Adrenal gland (tissue), 12 donors: ENCODE results near the gene SHROOM2. TPM values are rescaled to one million over a fixed set of nuclear protein-coding genes. Genes with fewer than 3 reads are reported as not detected.
A peak's percentile ranks its signal among the peaks of the same experiment; 100 is the strongest.

Source experiments
- DNase-seq, 7 donors: peaks; one replicate each; pipeline ENCODE4 v3.0.0-alpha.2; 2019 to 2020
- H3K27ac ChIP-seq, 5 donors: fragments of 200-600 bp; sonication (generic) in 4 of 5; 1 replicate in 3 of 5; 2 replicates in 2 of 5; pipeline versions ENCODE4 v1.5.1 to v1.8.0; 2016 to 2020; ENCODE audit warnings: mild to moderate bottlenecking in 1 of 5
- H3K27me3 ChIP-seq: fragments of 200-600 bp; 2 replicates; pipeline ENCODE4 v1.8.0; 2021
- H3K36me3 ChIP-seq, 2 donors: fragments of 200-600 bp; replicated peaks in 1 of 2; 1 replicate in 1 of 2; 2 replicates in 1 of 2; pipeline versions ENCODE4 v1.5.1 to v1.8.0; 2018 to 2022
- H3K4me1 ChIP-seq, 2 donors: fragments of 200-600 bp; replicated peaks in 1 of 2; 1 replicate in 1 of 2; 2 replicates in 1 of 2; pipeline versions ENCODE4 v1.5.1 to v1.8.0; 2018 to 2021
- H3K4me3 ChIP-seq, 4 donors: fragments of 200-600 bp; sonication (generic) in 3 of 4; one replicate each; pipeline ENCODE4 v1.5.1; 2016 to 2018
- H3K9me3 ChIP-seq, 3 donors: fragments of 200-600 bp; sonication (generic) in 1 of 3; replicated peaks in 1 of 3; 1 replicate in 2 of 3; 2 replicates in 1 of 3; pipeline versions ENCODE4 v1.5.1 to v1.8.0; 2016 to 2021
- CTCF ChIP-seq, 6 experiments: fragments of 450-650 bp in 4 of 6; fragments of 200-600 bp in 2 of 6; sonication (generic) in 1 of 6; IDR thresholded peaks; 1 replicate in 5 of 6; 2 replicates in 1 of 6; pipeline versions ENCODE4 v1.5.1 to v1.8.0; 2016 to 2021; ENCODE audit warnings: antibody characterized with exemption in 6 of 6, mild to moderate bottlenecking in 2 of 6, moderate library complexity in 1 of 6
- POLR2A ChIP-seq, 2 donors: fragments of 450-650 bp; IDR thresholded peaks; one replicate each; pipeline ENCODE4 v1.6.1; 2017; ENCODE audit warnings: antibody characterized with exemption in 2 of 2, mild to moderate bottlenecking in 2 of 2, moderate library complexity in 1 of 2
- WGBS, 4 donors: extraction: QIAGEN DNeasy Blood & Tissue Kit in 2 of 4; methylation state at CpG; one replicate each; pipeline versions ENCODE4 v1.1.5 to v1.1.7; 2013 to 2017; 5-methylcytosine and 5-hydroxymethylcytosine counted together
- intact Hi-C, 2 donors: fragments of 100-400 bp; cut with DNase I; formaldehyde crosslinking; loops; one replicate each; pipeline versions ENCODE4 v1.14.1 to v1.15.0; 2022 to 2023
- polyA plus RNA-seq, 3 donors: library from polyadenylated mRNA; stranded (reverse); fragments of 200-250 nt in 2 of 3; fragments of 350-450 nt in 1 of 3; fragmentation: Illumina TruSeq in 1 of 3; extraction: RNeasy Lipid Tissue Mini Kit (QIAGEN cat#74804) in 1 of 3; gene quantifications; one replicate each; pipeline ENCODE4 v1.2.3, GENCODE V29; 2013 to 2014
- total RNA-seq, 9 donors: library from RNA; depleted of rRNA in 4 of 9; stranded (reverse); fragments of >200 nt in 4 of 9; fragments of 120-200 nt in 1 of 9; fragmentation: NEBNext Ultra II Directional in 1 of 9; extraction: Animal tissue kit (Norgen Biotek cat#: 25700) in 1 of 9; gene quantifications; one replicate each; pipeline versions ENCODE4 v1.1.0 to v1.2.4, GENCODE V29; 2013 to 2023
- donor health status: healthy with polysubstance abuse.
- donor health status: Bipolar disorder and iron deficiency.
- donor health status: DM: yes; HTN: yes; CAD: no.
- donor health status: DM: no; HTN: no; CAD: no.
- donor health status: DM: no; HTN: no; CAD: no.
- donor health status: DM: yes; HTN: yes; CAD: no.

SHROOM2 gene
- total and polyA plus RNA-seq, 12 donors = 1.7 to 7.2 (median 4.0) TPM

- no peak overlapping the region for H3K27ac ChIP-seq
- TF ChIP-seq CTCF (IDR thresholded peaks at IDR 0.05) (no peak), POLR2A (IDR thresholded peaks at IDR 0.05) (no peak)
- no peaks in the 10 kb centered on the region for H3K4me1 ChIP-seq
- no peaks in the 10 kb centered on the region for H3K9me3 ChIP-seq
- DNase-seq = peak in 1 of 7 donors; percentile 13
- 60 to 80% (median 66%) methylated on average over 5 to 24 of the region's 24 CpGs for WGBS, 4 donors
- no peak overlapping the region for H3K4me3 ChIP-seq
- intact Hi-C loops = no loop called here
- no peaks in the 10 kb centered on the region for H3K36me3 ChIP-seq
- H3K27me3 ChIP-seq = no peaks in the 10 kb centered on the region
Measured at GRCh38 chrX:9890681-9891091, 104.5 kb downstream of the SHROOM2 start.

- 88 to 95% (median 94%) methylated on average over 14 to 36 of the region's 36 CpGs; no CpG with 5 or more reads in 1 of the 4 donors for WGBS, 4 donors
- intact Hi-C loops = no loop called here
Measured at GRCh38 chrX:9895225-9895912, 109.1 kb downstream of the SHROOM2 start.

GRCh38 chrX:9897761-9898161, 111.5 kb downstream of the SHROOM2 start:
- Histone ChIP-seq H3K4me1 (no peaks in the 10 kb centered on the region), H3K27ac (no peak overlapping the region), H3K36me3 (no peaks in the 10 kb centered on the region), H3K27me3 (no peaks in the 10 kb centered on the region), H3K9me3 (no peaks in the 10 kb centered on the region), H3K4me3 (no peak overlapping the region)
- intact Hi-C loops = no loop called here
- WGBS, 4 donors = 67 to 82% (median 72%) methylated on average over 6 of the region's 6 CpGs
- no peak for DNase-seq
- TF ChIP-seq POLR2A (IDR thresholded peaks at IDR 0.05) (no peak), CTCF (IDR thresholded peaks at IDR 0.05) (no peak)

More at GRCh38 chrX:9895225-9895912, 109.1 kb downstream of the SHROOM2 start:
- H3K36me3 ChIP-seq = no peaks in the 10 kb centered on the region
- no peak for DNase-seq
- H3K4me1 ChIP-seq = no peaks in the 10 kb centered on the region
- no peaks in the 10 kb centered on the region for H3K27me3 ChIP-seq
- no peaks in the 10 kb centered on the region for H3K9me3 ChIP-seq
- TF ChIP-seq CTCF (IDR thresholded peaks at IDR 0.05) (no peak), POLR2A (IDR thresholded peaks at IDR 0.05) (no peak)
- H3K27ac ChIP-seq = no peak overlapping the region
- H3K4me3 ChIP-seq = no peak overlapping the region

DNA sequence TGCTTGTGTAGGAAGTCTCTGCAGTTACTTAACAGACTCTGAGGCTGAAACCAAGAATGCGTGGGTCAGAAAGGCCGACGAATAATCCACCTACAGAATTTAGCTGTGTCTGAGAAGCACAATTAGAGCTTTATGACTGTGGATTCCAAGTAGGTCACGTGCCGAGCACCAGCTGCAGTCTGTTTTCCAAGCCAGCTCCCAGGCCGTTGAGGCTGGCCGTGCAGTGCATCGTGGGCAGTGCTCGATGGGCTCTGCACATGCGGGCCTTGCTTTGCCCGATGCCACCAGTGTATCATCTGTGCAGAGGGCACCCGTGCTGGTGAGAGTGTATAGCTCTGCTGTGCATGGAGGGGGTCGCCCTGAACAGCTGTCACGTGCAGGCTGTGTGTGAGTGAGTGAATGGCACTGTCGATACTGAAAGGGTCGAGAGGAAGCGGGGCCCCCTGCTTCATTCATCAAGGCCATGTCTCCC, 113.4 kb downstream of the SHROOM2 start:
- WGBS, 4 donors = 47 to 62% (median 57%) methylated on average over 6 to 17 of the region's 17 CpGs

More for the DNA sequence above, 113.4 kb downstream of the SHROOM2 start:
- Histone ChIP-seq H3K9me3 (no peaks in the 10 kb centered on the region), H3K27me3 (no peaks in the 10 kb centered on the region), H3K27ac (no peak overlapping the region), H3K36me3 (no peaks in the 10 kb centered on the region), H3K4me3 (no peak overlapping the region), H3K4me1 (no peaks in the 10 kb centered on the region)
- DNase-seq = peak in 2 of 7 donors; percentile 5 to 61
- TF ChIP-seq POLR2A (IDR thresholded peaks at IDR 0.05) (no peak), CTCF (IDR thresholded peaks at IDR 0.05) (no peak)
- intact Hi-C loops = no loop called here
